T-helper 1 cell treated with Interleukin-12 subunit alpha and Interleukin-12 subunit beta and Interleukin-4 antibody, amounts not matched to agents 30 μg/mL and 1 μg/mL, for 36 hours (primary cell): Measurements from ENCODE around the gene LAPTM4A.
"Not testable (repeated sequence)": the region's sequence is repeated elsewhere in the genome, so short reads cannot be mapped to it uniquely, and the experiment has no call there.

Experiments used
- H3K27ac Mint-ChIP-seq: one replicate; pipeline ENCODE4 v1.8.0; 2021; ENCODE audit warnings: mild to moderate bottlenecking, mixed read lengths
- H3K27me3 Mint-ChIP-seq: one replicate; pipeline ENCODE4 v1.8.0; 2021; ENCODE audit warnings: low read depth, mixed read lengths
- H3K36me3 Mint-ChIP-seq: one replicate; pipeline ENCODE4 v1.8.0; 2021; ENCODE audit warnings: low read depth, mixed read lengths
- H3K4me1 Mint-ChIP-seq: one replicate; pipeline ENCODE4 v1.8.0; 2021; ENCODE audit warnings: low read depth, mixed read lengths
- H3K4me3 Mint-ChIP-seq: one replicate; pipeline ENCODE4 v1.8.0; 2021; ENCODE audit warnings: mild to moderate bottlenecking, moderate library complexity, mixed read lengths
- H3K9me3 Mint-ChIP-seq: one replicate; pipeline ENCODE4 v1.8.0; 2021; ENCODE audit warnings: mixed read lengths

LAPTM4A gene

DNA sequence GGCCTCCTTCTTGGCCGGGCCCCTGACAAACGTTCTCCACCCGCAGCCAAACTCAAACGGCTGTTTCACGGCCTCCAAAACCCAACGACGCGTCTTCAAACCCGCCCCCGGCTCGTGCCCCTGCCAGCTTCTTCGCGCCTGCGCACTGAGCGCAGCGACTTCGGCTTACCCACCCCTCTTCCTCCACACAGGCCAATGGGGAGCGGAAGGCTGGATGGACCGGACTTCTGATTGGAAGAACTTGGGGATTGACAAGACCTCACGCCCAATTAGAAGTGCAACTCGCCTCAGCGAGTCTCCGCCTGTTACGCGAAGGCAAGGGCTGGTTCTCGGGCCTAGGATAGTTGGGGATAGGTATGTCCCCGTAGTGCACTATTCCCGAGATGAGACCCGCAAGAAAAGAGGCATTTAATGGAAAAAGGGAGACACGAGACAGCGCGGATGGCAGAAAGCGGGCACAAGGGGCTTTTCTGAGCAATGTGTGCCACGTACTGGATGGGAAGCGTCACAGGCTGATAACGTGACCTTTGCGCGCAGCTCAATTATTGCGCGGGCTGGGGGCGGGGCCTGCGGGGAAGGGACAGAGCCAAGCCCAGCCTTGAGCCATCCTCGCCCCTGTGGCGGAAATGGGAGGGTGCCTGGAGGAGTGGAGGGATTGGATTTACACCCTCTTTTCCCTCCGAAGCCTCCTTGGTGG lies at the start of gene LAPTM4A:
Gene LAPTM4A (minus strand): TSS at position 97 of the 697 bp plus-strand sequence. CDS start 108 bp downstream, outside the sequence.
- Mint-ChIP-seq H3K9me3 (no peaks in the 10 kb centered on the region), H3K4me1 (peaks cover 26% of the 10 kb centered on the region), H3K4me3 (no peak within 1 kb of the TSS), H3K27ac (no peak within 1 kb of the TSS), H3K27me3 (peaks cover 20% of the 10 kb centered on the region), H3K36me3 (no peaks in the 10 kb centered on the region)

DNA sequence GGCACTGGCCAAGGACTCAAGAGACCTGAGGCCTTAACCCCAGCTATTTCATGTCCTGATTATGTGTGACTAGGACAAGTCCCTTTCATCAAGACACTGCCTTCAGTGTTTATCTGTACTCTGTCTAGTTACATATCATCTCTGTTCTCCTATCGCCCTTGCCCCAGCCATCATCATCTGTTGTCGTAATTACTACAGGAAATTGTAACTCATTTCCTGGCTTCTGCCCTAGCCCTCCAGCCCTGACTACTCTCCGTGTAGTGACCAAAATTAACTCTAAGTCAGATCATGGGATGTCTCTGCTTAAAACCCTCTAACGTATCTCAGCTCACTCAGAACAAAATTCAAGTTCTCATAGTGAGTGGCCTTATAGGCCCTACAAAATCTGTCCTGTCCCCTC lies 49.3 kb upstream of the LAPTM4A start:
- Mint-ChIP-seq H3K27ac (no peak overlapping the region), H3K36me3 (peaks cover 5% of the 10 kb centered on the region), H3K4me3 (no peak overlapping the region), H3K9me3 (peaks cover 12% of the 10 kb centered on the region), H3K4me1 (peaks cover 10% of the 10 kb centered on the region), H3K27me3 (peaks cover 10% of the 10 kb centered on the region)

DNA sequence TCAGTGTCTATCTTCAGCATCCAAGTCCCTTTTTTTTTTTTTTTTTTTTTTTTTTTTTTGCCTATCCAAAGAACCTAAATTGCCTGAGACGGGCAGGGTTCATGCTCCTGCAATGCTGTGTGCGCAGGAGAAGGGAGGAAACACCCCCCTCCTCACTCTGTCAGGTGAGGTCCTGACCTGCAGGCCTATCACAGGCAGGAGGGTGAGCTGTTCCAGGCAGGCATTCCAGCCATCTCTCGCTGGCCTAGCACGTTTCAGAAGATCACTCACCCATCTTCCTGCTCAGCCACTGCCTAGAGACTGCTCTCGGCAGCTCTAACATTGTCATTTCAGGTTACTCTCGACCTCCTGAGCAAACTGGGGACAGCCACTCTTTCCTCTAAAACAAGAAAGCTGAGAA lies 48.4 kb upstream of the LAPTM4A start:
- H3K4me3 Mint-ChIP-seq = no peak overlapping the region
- peaks cover 5% of the 10 kb centered on the region for H3K36me3 Mint-ChIP-seq
- H3K9me3 Mint-ChIP-seq = peaks cover 12% of the 10 kb centered on the region
- H3K27me3 Mint-ChIP-seq = peaks cover 13% of the 10 kb centered on the region
- H3K27ac Mint-ChIP-seq = no peak overlapping the region
- peaks cover 3% of the 10 kb centered on the region for H3K4me1 Mint-ChIP-seq

DNA sequence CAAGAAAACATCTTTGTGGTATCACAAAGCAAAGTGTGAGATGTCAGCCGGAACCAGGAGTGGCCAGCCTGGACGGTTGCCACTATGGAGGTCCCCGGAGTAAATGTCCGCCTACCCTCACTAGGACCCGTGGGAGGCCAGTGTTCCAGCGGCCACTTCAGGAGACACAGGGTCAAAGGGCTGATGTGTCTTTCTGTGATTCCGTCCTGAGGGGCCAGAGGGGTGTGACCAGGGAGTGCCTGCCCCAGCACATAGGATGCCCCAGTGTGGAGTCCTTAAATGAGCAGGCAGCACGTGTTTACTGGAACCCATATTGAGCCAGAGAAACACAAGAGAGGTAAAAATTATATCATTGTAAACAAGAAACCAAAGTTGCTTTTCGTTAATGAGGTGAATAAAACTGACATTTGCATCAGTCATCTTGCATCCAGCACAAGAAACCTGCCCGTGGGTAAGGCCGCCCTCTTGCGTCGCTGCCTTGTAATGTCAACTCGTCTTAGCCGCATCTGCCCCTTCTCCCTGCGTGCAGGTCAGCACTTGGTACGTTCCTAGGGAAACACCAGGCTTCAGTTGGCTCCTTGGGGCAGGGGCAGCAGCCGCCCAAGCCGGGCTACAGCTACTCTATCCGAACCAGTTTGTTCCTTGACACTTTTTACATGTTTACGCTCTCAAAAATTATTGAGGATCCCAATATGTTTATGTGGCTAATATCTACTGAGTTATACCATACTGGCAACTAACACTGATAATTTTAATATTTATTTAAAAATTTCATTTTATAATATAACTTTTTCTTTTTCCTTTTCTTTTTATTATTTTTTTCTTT lies 46.7 kb upstream of the LAPTM4A start:
- peaks cover 13% of the 10 kb centered on the region for H3K27me3 Mint-ChIP-seq
- peaks cover 10% of the 10 kb centered on the region for H3K9me3 Mint-ChIP-seq
- H3K27ac Mint-ChIP-seq = no peak overlapping the region
- H3K36me3 Mint-ChIP-seq = peaks cover 5% of the 10 kb centered on the region
- H3K4me1 Mint-ChIP-seq = no peaks in the 10 kb centered on the region
- no peak overlapping the region for H3K4me3 Mint-ChIP-seq

DNA sequence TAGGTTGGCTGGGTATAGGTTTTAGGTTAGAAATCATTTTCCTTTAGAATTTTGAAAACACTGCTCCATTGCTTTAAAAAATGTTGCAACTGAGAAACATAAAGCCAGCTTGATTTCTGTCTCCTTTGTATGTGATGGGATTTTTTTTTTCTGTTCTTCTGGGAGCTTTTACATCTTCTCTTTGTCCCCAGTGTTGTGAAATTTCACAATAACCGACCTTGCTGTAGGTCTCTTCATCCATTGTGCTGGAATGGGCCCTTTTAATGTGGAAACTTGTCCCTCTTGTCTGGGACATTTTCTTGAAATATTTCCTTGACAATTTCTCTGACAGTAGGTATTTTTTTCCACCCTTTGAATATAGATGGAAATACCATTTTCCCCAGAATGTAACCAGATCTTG lies 44.0 kb upstream of the LAPTM4A start:
- no peak overlapping the region for H3K4me3 Mint-ChIP-seq
- no peak overlapping the region for H3K27ac Mint-ChIP-seq
- no peaks in the 10 kb centered on the region for H3K4me1 Mint-ChIP-seq
- H3K9me3 Mint-ChIP-seq = no peaks in the 10 kb centered on the region
- peaks cover 3% of the 10 kb centered on the region for H3K27me3 Mint-ChIP-seq
- no peaks in the 10 kb centered on the region for H3K36me3 Mint-ChIP-seq

DNA sequence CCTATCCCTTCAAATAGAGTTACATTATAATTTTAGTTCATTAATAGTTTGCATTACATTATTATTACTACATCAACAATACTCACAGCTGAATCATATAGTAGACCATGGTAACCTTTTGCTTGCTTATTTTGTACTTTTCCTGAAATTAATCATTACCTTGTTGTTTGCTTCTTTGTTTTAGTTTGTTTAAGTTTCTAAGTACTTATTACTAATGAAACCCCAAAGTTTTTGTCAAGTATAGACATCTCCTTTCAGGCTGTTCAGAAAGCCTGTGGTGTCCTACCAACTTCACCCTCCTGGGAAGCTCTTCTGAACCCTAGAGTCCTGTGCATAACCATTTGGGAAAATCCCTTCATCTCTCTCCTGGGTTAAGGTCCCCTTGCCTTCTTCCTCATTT lies 43.5 kb upstream of the LAPTM4A start:
- no peaks in the 10 kb centered on the region for H3K9me3 Mint-ChIP-seq
- no peaks in the 10 kb centered on the region for H3K4me1 Mint-ChIP-seq
- no peak overlapping the region for H3K27ac Mint-ChIP-seq
- H3K27me3 Mint-ChIP-seq = peaks cover 3% of the 10 kb centered on the region
- H3K36me3 Mint-ChIP-seq = no peaks in the 10 kb centered on the region
- no peak overlapping the region for H3K4me3 Mint-ChIP-seq

DNA sequence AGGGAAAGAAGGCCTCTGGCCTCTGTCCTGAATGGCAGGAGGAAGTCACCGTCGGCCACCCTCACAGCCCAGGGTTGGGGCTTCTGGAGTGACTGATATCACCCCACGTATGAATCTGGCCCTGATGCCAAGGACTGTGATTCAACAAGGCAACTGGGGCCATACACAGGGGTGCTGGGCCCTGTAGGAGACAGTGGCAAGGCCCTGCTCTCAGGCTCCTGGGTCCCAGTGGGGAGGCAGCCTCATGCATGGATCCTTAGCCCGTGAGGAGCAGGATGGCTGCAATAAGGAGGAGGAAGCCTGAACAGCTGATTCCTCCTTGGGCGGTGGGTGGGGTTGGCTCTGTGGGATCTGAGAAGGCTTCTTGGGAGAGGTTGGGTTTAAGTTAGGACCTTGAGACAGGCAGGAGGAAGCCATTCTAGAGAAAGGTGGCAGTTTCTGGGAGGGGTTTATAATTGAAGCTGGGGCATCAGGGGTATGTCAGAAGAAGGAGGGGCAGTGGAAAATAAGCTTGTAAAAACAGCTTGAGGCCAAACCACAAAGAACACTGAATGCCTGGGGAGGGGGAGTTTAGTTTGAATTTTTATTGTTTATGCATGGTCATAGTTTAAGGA lies 42.8 kb upstream of the LAPTM4A start:
- H3K4me1 Mint-ChIP-seq = no peaks in the 10 kb centered on the region
- no peak overlapping the region for H3K27ac Mint-ChIP-seq
- H3K4me3 Mint-ChIP-seq = no peak overlapping the region
- peaks cover 3% of the 10 kb centered on the region for H3K27me3 Mint-ChIP-seq
- no peaks in the 10 kb centered on the region for H3K9me3 Mint-ChIP-seq
- H3K36me3 Mint-ChIP-seq = no peaks in the 10 kb centered on the region

DNA sequence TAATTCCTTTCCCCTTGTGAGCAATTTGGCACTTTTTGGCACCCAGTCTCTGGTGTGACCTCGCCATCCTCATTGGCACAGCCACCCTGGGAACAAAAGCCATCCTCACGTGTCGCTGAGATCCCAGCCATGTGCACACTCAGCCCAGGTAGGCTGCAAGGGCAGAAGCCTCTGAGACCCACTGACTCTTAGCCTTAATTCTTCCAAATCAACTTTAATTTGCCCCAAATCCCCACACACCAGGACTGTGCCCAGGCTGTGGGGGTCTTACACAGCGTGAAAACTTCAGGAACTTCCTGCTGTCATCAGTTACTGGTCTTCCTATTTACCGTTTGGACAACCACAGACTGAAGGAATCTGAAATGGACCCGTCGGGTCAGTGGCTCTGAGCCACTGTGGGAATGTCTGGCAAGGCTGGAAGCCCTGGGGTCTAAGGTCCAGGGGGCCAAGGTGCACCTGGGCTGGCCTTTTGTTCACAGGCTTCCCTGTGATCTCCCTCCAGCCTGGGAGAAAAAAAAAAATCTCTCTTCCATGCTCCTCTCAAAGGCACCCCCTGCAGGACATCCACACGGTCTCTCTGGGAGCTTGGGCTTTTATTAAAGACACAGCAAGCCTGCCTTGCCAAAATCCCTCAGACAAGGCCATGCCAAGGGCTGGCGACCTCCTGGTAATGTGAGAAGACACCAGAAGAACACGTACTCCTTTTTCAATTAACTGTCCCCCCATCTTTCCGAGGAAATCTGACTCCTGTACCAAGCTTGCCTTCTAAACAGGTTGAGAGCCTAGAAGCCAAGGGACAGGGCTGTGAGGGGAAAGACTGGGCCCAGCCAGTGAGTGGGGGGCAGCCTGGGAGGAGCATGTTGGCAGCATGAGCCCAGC lies 42.1 kb upstream of the LAPTM4A start:
- Mint-ChIP-seq H3K4me3 (no peak overlapping the region), H3K36me3 (no peaks in the 10 kb centered on the region), H3K27ac (no peak overlapping the region), H3K9me3 (no peaks in the 10 kb centered on the region), H3K4me1 (no peaks in the 10 kb centered on the region), H3K27me3 (peaks cover 3% of the 10 kb centered on the region)

DNA sequence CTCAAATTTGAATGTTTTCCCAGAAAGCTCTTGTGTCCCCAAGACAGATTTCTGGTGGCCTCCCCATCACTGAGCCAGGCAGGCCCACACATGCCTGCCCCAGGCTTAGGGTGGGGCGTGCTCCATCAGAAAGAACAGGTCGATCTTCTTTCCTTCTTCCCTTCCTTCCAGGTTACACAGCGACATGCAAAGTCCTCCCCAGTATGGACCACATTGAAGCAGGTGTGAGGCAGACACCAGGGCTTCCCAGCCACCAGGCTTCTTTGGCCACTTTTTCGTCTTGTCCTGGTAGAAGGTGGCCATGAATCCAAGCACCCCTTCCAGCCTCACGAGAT lies 41.4 kb upstream of the LAPTM4A start:
- Mint-ChIP-seq H3K4me3 (no peak overlapping the region), H3K9me3 (no peaks in the 10 kb centered on the region), H3K4me1 (no peaks in the 10 kb centered on the region), H3K27ac (no peak overlapping the region), H3K36me3 (no peaks in the 10 kb centered on the region), H3K27me3 (peaks cover 3% of the 10 kb centered on the region)

DNA sequence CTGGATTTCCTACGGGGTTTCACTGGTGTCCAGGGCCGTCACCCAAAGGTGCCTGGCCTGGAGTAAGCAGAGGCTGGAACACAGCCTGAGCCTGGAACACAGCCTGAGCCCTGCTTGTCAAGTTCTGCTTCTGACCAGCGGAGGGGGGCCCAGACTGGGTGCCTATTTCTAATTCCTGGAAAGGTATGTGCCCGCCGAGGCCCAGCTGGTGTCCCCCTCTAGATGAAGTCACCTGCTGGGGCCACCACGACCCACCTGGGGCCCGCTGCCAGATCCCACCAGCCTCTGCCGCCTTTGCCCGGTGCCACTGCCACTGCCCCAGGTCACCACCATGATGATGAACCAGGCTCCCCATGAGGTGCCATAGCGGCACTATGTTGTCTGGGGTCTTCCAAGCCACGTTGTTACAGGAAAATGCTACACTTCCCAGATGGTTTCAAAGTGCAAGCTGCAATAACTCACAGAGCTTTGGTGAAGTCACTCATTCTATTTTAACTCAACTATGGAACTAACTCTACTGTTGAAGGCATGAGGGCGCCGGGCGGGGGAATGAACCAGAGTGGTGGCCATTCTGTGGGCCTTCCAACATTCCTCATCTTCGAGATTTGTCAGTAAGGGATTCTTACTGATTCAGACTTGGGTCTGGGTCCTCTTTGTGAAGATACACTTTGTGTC lies 40.9 kb upstream of the LAPTM4A start:
- Mint-ChIP-seq H3K4me3 (no peak overlapping the region), H3K27me3 (peaks cover 3% of the 10 kb centered on the region), H3K9me3 (no peaks in the 10 kb centered on the region), H3K36me3 (no peaks in the 10 kb centered on the region), H3K27ac (no peak overlapping the region), H3K4me1 (no peaks in the 10 kb centered on the region)

DNA sequence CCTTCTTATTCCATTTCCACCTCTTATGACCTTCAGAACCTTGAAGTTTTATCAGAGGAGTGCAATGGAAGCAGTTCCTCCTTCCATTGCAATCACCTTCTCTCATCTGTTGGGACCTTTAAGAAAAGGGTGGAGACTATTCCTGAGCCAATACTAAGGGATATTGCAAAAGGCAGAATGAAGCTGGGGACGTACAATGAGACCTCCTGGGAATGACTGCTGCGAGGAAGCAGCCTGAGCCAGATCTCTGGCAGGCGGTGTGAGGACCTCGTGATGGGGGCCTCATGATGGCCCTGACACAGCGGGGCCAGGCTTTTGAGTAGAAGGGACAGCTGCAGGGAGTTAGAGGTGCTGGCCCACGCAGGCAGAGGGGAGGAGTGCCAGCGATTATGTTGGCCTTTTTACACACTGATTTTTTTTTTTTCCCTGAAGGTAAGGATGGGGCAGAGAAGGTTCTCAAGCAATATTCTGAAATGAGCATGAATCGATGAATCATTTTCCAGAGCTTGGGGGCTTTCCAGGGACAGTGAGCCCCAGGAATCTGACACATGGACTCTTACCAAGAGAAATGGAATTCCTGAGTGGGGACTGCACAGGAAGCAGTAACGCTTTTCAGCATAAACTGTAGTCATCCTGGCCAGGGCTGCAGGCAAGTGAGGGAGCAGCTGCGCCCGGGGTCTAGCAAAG lies 40.0 kb upstream of the LAPTM4A start:
- H3K27ac Mint-ChIP-seq = no peak overlapping the region
- H3K36me3 Mint-ChIP-seq = no peaks in the 10 kb centered on the region
- no peaks in the 10 kb centered on the region for H3K9me3 Mint-ChIP-seq
- peaks cover 3% of the 10 kb centered on the region for H3K27me3 Mint-ChIP-seq
- H3K4me3 Mint-ChIP-seq = no peak overlapping the region
- H3K4me1 Mint-ChIP-seq = no peaks in the 10 kb centered on the region

DNA sequence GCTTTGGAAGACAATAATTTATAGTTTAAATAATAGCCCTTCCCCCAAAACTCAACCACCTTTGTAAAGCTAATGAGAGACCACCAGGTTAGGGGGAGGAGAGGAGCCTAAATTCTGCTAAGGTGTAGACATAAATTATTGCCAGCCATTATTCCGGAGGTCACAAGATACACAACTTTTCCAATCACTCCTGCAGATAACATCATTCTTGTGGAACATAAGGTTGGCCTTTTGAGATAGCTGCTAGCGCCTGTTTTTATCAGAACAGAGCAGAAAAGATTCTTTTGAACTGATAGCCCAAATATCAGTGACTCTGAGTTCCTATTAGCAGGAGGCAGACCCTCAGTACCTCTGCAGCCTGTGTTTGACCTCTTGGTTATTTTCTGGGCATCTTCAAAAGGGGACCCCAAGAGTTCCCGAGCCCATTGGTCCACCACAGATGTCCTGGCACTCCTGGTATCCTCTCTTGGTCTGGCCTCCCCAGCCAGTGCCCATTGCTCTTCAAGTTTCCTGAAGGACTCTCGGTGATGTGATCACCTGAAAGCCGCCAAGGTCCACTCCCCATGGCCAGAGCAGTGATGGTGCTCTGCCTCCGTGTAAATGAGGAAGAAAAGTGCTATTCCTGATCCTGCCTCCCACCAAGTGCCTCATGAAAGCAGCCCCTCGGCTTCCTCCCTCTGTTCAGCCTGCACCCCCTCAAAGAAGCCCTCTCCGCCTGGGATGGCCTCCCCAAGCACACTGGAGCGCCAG lies 38.5 kb upstream of the LAPTM4A start:
- no peaks in the 10 kb centered on the region for H3K27me3 Mint-ChIP-seq
- H3K27ac Mint-ChIP-seq = no peak overlapping the region
- no peaks in the 10 kb centered on the region for H3K36me3 Mint-ChIP-seq
- H3K9me3 Mint-ChIP-seq = no peaks in the 10 kb centered on the region
- H3K4me3 Mint-ChIP-seq = no peak overlapping the region
- no peaks in the 10 kb centered on the region for H3K4me1 Mint-ChIP-seq

DNA sequence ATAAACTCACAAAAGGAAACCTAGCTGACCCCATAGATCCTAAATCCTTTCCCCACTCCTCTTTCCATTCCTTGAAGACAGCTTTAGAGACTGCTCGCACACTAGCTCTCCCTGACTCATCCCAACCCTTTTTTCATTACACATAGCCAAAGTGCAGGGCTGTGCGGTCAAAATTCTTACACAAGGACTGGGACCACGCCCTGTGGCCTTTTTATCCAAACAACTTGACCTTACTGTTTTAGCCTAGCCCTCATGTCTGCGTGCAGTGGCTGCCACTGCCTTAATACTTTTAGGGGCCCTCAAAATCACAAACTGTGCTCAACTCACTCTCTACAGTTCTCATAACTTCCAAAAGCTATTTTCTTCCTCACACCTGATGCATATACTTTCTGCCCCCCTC lies 34.5 kb upstream of the LAPTM4A start:
- H3K27me3 Mint-ChIP-seq, H3K4me3 Mint-ChIP-seq, H3K9me3 Mint-ChIP-seq, H3K4me1 Mint-ChIP-seq, H3K27ac Mint-ChIP-seq, H3K36me3 Mint-ChIP-seq: not testable (repeated sequence)
